ENCODE measurements around the gene ALDH1L1.
"Not testable (repeated sequence)": the region's sequence is repeated elsewhere in the genome, so short reads cannot be mapped to it uniquely, and the experiment has no call there.

ALDH1L1 gene

DNA sequence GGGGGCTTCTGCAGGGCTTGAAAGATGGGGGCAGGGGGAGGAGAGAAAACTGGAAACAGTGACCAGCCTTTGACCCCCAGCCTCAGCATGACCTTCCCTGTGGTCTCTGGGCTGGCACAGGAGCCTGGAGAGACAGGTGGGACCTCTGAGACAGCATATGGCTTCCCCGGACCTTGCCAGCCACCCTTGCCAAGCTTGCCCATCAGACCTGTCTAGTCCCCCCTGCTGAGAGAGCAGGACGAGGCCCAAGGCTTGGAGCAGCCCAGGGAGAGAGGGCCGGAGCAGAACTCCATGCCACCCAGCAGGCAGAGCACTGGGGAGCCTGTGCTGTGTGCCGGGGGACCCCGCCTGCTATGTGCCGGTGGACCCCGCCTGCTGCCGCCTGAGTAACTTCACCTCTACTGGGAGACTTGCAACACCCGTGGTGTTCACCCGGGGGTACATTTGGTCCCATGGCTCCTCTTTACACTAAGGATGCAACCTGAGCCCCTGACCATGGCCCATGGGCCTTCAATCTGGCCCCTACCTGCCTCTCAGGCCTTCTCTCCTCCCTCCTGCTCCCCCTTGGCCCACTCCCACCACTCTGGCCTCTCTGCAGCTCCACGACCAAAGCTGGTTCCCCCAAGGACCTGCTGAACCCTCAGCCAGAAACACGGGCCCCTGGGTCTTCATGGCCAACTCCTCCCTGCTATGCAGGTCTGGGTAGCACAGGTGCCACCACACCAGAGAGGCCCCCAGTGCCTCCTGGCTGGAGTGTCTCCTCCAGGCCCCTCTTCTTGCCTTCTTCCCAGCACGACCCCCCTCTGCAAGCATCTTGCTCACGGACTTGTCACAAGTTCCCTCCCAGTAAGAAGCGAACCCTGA is 75.4 kb downstream of the ALDH1L1 start:
- no peak for DNase-seq (ENCODE audit: low read depth)

DNA sequence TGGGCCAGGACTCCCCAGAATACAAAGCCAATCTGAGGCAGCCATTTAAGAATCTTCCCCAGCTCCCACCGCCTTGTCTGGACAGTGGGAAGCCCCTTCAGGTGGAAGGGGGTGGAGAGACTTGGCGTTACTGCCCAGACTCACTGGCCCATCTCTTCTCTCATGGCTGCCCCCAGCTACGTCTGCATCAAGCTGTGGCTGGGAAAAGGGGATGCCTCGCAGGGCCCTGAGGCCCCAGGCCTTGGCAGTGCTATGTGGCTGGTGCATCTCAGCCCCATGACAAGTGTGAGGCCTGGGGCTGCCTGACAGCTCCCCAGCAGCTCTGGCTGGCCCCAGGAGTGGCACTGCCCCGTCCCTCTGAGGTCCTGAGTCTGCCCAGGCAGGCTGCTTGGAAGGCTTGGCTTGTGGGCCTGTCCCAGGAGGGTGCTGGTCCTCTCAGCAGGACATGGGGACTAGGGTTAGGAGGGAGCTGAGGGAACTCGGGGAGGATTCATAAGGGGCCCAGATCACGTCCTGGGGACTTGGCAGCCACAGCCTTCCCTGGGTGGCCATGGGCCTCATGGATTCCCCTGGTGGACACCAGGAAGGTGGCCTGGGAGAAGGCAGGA is 76.3 kb downstream of the ALDH1L1 start:
- no peak for DNase-seq (ENCODE audit: low read depth)

DNA sequence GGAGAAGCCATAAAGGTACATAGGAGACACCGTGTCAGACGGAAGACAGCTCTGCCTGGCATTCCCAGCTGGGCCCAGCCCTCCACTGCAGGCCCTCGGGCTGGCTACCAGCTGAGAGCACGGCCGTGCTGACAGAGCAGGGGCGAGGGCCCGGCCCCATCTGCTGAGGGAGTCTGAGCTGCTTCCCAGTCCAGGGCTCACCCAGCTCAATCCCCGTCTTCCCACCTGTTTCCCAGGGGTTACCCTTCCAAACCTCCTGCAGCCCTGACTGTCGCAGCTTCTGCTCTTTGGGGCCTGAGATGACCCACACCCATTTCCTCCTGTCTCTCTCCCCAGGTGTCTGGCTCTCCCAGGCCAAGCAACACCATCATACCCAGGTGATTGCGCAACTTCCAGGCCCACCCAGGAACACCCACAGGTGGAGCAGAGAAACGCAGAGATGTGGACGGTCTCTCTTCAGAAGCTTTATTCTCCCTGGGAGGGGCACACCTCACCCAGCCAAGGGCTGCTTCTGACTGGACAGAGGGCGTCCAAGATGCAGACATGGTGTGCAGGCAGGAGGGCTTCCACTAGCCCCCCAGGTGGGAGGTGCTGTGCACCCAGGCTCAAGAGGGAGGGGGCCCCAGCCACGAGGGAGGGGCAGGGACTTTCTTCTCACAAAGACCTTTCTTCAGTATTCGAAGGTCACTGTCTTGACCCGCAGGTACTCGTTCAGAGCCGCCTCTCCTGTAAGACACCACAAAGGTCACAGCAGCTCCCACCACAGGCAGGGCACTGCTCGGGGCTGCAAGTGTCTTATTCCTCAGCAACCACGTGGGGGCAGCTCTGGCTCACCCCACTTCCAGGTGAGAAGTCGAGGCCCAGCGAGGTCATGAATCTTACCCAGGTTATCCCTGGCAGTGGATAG is 77.0 kb downstream of the ALDH1L1 start:
- no peak for DNase-seq (ENCODE audit: low read depth)

DNA sequence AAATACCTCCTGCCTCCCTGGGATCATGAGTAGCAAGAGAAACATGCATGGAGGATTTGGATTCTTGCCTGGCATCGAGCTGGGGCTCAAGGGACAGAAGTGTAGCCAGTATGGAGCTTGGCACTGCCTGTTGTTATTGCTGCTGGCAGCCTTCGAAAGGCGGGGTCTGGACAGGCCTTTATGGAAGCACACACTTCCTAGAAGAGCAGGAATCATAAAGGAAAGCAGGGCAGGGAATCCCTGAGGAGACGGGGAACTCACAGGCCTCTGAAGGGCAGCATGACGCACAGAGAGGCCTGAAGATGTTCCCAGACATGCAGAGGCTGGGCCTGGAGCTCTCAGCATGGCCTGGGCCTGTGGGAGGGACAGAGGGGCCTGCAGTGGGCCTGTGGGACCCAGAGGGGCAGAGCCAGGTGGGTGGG is 77.8 kb downstream of the ALDH1L1 start:
- no peak for DNase-seq (ENCODE audit: low read depth)

DNA sequence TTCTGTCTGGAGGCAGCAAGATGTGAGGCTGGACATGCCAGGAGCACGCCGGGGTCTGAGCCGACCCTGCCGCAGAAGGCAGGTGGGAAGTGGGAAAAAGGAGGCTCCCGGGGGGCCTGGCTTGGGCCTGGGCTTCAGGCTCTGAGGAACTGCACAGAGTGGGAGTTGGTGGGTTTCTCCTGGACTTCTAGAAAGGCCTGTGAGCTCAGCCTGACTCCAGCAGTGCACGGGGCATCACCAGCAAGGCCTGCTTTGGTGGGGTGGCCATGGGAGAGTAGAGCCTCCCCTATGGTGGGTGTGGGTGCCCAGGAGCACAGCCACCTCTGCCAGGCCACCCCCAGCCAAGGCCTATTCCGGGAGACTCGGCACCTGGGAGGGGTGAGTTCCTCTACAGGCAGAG is 78.4 kb downstream of the ALDH1L1 start:
- DNase-seq (ENCODE audit: low read depth), result no peak

DNA sequence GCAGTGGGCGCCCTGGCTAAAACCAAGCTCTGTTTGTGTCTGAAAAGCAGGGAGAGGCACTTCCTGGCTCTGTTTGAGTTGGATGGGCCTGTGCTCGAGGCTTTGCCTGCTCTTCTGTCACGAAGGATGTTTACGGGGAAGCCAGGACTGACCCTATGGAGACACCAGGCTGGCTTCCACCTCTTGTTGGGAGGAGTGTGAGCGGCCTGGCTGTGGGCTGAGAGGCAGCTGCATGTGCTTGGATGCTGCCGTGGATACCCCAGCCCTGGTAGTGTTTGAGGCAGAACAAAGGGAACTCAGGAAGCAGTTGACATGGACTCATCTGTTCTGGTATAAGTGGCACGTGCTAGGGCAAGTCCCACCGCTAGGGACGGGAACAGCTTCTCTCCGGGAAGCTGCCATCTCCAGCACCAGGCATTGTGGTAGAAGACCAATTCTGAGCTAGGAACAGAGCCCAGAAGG is 78.8 kb downstream of the ALDH1L1 start:
- no peak for DNase-seq (ENCODE audit: low read depth)

DNA sequence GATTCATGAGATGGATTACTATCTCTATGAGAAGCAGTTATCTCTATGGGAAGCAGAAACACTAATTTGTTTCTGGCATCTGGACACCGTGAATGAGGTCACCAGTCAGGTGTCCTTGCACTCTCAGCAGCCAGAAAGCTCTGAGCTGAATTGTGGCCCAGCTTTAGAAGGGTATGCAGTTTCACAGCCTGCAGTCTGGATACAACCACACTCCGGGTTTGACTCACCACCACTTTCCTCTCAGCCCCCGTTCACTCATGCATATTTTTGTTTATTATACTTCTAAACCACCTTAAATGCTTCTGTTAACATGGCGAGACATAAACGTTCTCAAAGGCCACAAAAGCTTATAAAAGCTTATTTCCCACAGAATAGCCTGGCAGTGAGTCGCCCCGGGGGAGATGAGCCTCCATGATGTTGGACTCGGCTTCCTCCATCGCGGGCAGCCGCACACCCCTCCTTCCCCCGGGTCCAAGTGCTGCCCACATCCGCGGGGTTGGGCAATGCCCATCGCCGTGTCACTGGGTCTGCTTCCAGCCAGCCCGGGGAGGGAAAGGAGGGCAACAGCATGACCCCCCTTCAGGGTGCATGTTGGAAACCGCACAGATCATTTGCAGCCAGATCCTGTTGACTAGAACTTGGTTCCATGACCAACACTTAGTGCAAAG is 79.6 kb downstream of the ALDH1L1 start:
- DNase-seq (ENCODE audit: low read depth), result no peak

DNA sequence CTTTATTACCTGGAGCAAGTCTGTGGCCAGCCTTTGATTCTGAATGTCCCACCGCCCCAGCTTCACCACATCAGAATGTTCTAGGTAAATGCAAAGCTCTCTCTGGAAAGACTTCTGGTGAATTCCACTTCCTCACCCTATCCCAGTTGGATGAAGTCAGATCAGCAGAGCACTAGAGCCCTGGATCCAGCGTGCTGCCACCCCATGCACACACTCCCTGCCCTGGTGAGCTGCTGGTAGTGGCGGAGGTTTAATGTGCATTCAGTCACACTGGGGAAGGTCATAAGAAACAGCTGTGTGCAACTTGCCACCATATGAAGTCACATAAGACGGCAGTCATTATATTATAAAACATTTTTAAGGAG is 80.1 kb downstream of the ALDH1L1 start:
- no peak for DNase-seq (ENCODE audit: low read depth)

DNA sequence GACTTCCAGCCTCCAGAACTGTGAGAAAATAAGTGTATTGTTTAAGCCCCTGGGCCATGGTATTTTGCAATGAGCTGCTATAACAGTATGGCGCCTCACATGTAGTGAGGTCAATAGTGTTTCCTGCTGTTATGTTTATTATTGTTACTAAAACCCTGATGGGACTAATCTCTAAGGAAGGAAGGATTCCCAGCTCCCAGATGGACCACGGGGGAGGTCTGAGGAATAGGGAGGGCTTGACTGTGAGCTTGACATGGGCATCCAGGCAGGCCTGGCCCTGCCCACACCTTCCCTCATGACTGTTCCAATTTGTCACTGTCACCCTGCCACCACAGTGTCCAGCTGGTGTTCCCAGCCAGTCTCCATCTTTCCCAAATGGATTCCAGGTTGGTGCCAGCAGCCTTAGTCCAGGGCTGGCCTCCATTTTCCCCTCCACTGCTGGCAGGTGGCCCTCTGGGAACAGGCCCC is 82.0 kb downstream of the ALDH1L1 start:
- DNase-seq (ENCODE audit: low read depth), result no peak

DNA sequence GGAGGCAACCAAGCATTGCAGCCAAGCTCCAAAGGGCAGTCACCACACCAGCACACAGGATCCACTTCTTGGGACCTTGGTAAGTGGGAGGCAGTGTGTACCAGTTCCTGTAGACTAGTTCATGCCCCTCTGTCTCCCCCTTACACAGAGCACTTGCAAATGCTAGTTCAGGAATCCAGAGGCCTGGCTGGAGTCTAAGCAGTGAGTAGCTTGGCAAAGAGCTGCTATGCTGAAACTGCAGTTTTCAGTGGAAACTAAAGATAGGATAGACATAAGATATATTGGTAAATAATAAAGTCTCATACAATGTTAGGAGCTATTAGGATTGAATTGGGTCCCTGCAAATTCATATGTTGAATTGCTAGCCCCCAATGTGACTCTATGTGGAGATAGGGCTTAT is 82.6 kb downstream of the ALDH1L1 start:
- no peak for DNase-seq (ENCODE audit: low read depth)

DNA sequence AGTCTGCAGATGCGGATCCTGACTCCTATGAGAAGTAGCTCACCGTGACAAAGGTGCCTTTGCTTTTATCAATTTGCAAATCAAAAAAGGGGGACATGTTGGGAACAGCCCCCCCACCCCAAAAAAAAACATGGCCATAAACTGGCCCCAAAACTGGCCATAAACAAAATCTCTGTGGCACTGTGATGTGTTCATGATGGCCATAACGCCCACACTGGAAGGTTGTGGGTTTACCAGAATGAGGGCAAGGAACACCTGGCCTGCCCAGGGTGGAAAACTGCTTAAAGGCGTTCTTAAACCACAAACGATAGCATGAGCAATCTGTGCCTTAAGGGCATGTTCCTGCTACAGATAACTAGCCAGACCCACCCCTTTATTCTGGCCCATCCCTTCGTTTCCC is 84.1 kb downstream of the ALDH1L1 start:
- not testable (repeated sequence) for DNase-seq (ENCODE audit: low read depth)

DNA sequence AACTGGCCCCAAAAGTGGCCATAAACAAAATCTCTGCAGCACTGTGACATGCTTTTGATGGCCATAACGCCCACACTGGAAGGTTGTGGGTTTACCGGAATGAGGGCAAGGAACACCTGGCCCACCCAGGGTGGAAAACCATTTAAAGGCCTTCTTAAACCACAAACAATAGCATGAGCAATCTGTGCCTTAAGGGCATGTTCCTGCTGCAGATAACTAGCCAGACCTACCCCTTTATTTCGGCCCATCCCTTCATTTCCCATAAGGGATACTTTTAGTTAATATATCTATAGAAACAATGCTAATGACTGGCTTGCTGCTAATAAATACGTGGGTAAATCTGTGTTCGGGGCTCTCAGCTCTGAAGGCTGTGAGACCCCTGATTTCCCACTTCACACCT is 88.3 kb downstream of the ALDH1L1 start:
- not testable (repeated sequence) for DNase-seq (ENCODE audit: low read depth)

DNA sequence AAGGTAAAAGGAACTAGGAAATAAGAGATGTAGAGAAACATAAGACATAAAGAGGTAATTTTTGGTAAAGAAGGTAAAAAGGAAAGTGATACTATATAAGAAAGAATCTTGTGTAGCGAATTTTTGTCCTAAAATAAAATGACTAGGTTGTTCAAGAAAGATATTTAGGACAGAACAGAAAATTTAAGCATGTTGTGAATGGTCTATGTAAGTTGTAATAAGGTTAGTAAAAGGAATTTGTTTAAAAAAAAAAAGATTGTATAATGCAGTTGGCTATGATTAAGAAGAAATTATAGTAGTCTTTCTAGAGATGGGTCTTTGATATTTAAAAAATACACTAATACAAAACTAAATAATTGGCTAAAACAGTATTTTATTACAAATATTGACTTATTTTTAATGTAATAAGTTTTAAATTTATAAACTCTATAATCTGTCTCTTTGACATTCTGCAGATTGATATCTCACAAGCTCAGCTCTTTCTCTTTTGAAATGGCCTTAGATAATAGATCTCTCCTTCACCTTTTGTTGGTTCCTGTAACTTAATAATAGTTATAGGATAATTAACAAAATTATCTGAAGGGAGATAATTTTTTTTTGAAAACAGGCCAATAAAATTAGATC is 92.7 kb downstream of the ALDH1L1 start:
- no peak for DNase-seq (ENCODE audit: low read depth)

DNA sequence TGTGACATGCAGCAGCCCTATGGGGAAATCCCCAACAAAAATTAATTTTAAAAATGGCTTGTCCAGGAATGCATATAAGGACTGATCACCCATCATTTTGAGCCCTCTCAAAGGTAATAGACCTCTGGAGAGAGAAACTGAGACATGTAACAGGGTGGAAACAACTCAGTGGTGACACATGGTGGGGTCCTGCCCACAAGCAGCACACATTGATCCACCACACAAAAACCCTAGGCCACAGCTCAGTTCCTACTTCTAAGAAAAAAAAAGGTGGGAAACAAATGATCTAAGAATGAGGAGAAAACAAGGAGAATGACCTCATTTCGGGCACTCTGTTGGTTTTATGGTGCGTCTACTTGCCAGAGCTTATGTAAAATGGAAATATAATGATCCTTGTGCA is 94.5 kb downstream of the ALDH1L1 start:
- no peak for DNase-seq (ENCODE audit: low read depth)

DNA sequence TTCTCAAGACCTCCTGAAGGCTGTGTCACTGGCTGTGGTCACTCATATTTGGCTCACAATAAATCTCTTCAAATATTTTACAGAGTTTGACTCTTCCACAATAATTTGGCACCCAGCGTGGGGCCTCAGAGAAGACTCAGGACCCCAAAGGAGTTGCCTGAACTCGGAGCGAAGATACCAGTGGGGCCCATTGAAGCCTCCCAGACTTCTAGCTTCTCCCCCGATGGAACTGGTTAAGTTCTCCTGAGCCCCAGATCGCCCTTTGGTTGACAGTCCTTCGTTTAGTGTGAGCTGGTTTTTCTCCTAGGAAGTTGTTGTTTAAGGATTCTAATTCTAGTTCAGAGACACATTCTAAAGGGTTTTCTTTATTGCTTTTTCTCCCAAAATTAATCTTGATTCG is 95.1 kb downstream of the ALDH1L1 start:
- no peak for DNase-seq (ENCODE audit: low read depth)

DNA sequence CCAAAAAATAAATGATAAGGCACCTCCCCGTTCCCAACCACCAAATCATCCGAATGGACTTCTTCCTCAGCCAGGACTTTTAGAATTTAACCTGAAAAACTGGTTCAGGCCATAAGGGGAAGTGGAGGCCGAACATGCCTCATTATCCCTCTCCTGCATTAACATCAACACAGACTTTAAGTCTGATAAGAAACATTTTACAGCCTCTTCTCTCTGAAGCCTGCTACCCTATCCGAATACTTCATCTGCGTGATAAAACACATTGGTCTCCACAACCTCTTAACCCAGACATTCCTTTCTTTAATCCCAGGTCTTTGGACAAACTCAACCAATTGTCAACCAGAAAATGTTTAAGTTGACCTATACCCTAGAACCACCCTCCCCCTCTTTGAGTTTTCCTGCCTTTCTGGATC is 95.6 kb downstream of the ALDH1L1 start:
- no peak for DNase-seq (ENCODE audit: low read depth)

DNA sequence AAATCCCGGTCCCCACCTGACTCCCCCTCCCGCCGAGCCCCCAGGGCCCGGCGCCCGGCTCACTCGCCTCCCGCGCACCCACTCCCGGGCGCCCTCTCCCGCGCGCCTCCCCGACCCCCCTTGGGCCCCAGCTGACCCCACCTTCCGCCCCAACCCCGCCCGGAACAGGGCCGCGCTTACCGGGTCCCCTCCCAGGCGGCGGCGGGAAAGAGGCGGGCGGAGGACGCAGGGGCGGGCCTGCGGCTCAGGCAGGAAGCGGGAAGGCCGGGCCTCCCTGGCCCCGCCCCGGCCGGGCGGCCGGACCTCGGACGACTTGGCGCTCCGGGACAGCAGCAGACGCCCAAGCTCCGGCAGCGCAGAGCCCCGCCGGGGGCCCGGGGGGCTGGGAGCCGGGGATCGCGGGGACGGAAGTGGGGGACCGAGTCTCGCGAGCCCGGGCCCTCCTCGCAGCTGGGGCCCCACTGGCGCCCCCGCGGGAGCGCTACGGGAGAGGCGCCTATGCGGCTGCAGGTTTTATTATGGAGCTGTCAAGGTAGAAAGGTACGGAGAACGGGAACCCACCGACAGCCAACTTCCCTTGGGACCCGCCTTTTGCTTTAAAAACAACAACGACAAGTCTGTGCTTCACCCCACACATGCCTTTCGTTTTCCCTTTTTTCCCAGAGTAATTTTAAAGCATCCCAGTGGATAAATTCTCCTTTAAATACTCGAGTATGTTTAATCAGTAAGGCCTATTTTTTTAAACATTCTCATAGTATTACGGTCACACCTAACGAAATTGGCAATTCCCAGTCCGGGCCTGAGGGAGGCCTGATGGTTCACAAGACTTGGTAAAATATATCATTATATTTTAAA is 96.2 kb downstream of the ALDH1L1 start, which contains the start of gene SLC41A3:
TSS of gene SLC41A3 (minus strand) at position 212 of the 855 bp plus-strand sequence. CDS start 15,905 bp downstream, outside the sequence.
- peak; percentile 36 for DNase-seq (ENCODE audit: low read depth)

DNA sequence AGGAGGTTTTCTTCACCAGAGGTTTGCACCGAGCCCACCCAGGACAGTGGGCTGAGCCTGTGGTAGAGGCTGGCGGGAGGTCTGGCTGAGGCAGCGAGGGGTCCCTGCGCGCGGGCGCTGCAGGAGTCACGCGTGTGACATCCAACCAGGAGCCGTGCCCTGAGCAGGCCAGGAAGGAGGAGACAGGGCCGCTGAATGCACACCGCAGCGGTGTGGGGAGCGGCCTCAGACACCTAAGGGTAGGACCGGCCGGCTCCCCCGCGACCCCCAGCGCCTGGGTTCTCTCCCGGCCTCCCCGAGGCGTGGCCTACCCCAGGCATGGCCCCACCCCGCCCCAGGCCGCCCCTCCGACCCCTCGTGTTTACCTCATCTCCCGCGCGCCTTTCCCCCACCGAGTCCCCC is 96.9 kb downstream of the ALDH1L1 start:
- no peak for DNase-seq (ENCODE audit: low read depth)

DNA sequence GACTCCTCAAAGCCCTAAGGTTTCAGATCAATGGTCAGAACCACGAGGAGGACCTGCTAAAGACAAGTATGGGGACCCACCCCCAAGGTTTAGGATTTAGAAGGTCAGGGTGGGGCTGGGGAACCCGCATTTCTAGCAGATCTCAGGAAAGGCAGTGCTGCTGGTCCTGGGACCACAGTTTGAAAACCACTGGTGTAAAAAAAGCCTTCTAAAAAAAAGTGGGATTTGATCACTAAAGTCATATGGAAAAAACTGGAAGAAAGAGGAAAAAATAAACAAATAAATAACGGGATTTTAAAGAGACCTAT is 97.3 kb downstream of the ALDH1L1 start:
- DNase-seq (ENCODE audit: low read depth), result no peak

DNA sequence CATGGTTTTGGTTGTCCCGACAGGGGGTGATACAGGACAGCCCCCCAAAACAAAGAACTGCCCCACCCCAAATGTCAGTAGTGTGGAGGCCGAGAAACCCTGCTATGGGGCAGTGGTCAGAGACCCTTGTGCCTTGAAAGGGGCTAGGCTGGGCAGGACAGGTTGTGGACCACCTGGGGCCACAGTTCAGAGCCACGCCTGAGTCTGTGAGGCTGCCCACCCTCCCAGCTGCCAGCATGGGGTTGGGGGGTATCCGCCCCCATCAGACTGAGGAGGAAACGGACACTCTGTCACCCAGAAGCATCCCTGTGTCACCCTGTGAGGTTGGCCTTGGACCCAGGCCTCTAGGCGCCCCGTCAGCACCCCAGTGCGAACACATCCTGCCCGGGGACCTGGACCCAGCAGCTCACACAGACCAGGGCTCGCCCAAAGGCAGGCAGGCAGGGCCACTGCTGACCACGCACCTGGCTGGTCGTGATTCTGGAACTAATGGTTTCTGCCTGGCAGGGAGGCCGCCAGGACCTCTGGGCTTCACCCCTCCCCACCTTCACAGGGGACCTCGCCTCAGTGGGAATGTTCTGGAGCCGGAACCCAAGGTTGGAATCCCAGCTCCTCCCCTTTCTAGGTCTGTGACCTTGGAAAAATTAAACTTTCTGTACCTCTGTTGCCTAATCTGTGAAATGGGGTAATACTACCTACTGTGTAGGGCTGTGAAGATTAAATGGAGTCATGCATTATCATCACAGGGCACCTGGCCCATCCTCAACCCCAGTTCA is 97.8 kb downstream of the ALDH1L1 start:
- DNase-seq (ENCODE audit: low read depth), result no peak

Measured in HS-27A (cell line).